Neural progenitor cell (in vitro differentiated cells): ENCODE measurements around the gene HNF4A.

Experiments used
- CTCF ChIP-seq: fragments of 200-600 bp; sonication (generic); IDR thresholded peaks from 2 replicates; pipeline ENCODE4 v1.5.1; 2017; ENCODE audit warnings: antibody characterized with exemption, mild to moderate bottlenecking
- EZH2 ChIP-seq: fragments of 200-600 bp; sonication (generic); IDR thresholded peaks from 2 replicates; pipeline ENCODE4 v1.6.1; 2017; ENCODE audit warnings: antibody characterized with exemption, mild to moderate bottlenecking, moderate library complexity

- TF ChIP-seq EZH2 (no peak), CTCF (no peak)
Observed at GRCh38 chr20:44481719-44482416, 126.4 kb downstream of the HNF4A start.
